SK-N-SH treated with all-trans-retinoic acid at 6 μM for 48 hours (cell line): ENCODE data around the gene KREMEN1.
"Not testable (repeated sequence)": the region's sequence is repeated elsewhere in the genome, so short reads cannot be mapped to it uniquely, and the experiment has no call there.

Experiments used
- ATAC-seq: fragments of 200-7000 bp; cut with Tn5 transposase; 3 replicates; pipeline ENCODE4 v1.9.1; 2020; ENCODE audit warnings: mild to moderate bottlenecking, moderate library complexity
- ARNTL ChIP-seq: fragments of 450-650 bp; formaldehyde crosslinking; IDR thresholded peaks from 2 replicates; pipeline ENCODE4 v1.5.0; 2020; ENCODE audit warnings: low read depth, mild to moderate bottlenecking, moderate library complexity, borderline replicate concordance
- BACH2 ChIP-seq: fragments of 250-450 bp; sonication (Bioruptor Pico); IDR thresholded peaks from 2 replicates; pipeline ENCODE4 v1.9.0; 2021; ENCODE audit warnings: mild to moderate bottlenecking, borderline replicate concordance
- CREB5 ChIP-seq: fragments of 250-450 bp; sonication (Bioruptor Pico); IDR thresholded peaks from 2 replicates; pipeline ENCODE4 v1.5.1; 2020; ENCODE audit warnings: low read depth, mild to moderate bottlenecking, moderate library complexity
- CSDC2 ChIP-seq: fragments of 250-450 bp; sonication (Bioruptor Pico); IDR thresholded peaks from 2 replicates; pipeline ENCODE4 v1.5.0; 2020; ENCODE audit warnings: mild to moderate bottlenecking, moderate library complexity
- CSRNP3 ChIP-seq: fragments of 250-450 bp; sonication (Bioruptor Pico); IDR thresholded peaks from 2 replicates; pipeline ENCODE4 v1.5.1; 2021; ENCODE audit warnings: mild to moderate bottlenecking, moderate library complexity
- ESRRG ChIP-seq: fragments of 250-450 bp; sonication (Bioruptor Pico); IDR thresholded peaks from 2 replicates; pipeline ENCODE4 v1.6.1; 2021; ENCODE audit warnings: mild to moderate bottlenecking
- GLIS3 ChIP-seq: fragments of 250-450 bp; sonication (Bioruptor Pico); IDR thresholded peaks from 2 replicates; pipeline ENCODE4 v1.5.0; 2020; ENCODE audit warnings: mild to moderate bottlenecking, moderate library complexity
- ISL1 ChIP-seq: fragments of 250-450 bp; sonication (Bioruptor Pico); IDR thresholded peaks from 2 replicates; pipeline ENCODE4 v2.1.2; 2022; ENCODE audit warnings: mild to moderate bottlenecking, moderate library complexity
- OSR1 ChIP-seq: fragments of 250-450 bp; sonication (Bioruptor Pico); IDR thresholded peaks from 2 replicates; pipeline ENCODE4 v1.8.0; 2022; ENCODE audit warnings: moderate library complexity, mild to moderate bottlenecking, inconsistent platforms
- PATZ1 ChIP-seq: fragments of 250-450 bp; sonication (Bioruptor Pico); IDR thresholded peaks from 2 replicates; pipeline ENCODE4 v1.8.0; 2020; ENCODE audit warnings: mild to moderate bottlenecking, moderate library complexity, borderline replicate concordance
- POU6F1 ChIP-seq: fragments of 250-450 bp; sonication (Bioruptor Pico); IDR thresholded peaks from 2 replicates; pipeline ENCODE4 v1.8.0; 2021; ENCODE audit warnings: low read depth, mild to moderate bottlenecking, moderate library complexity, borderline replicate concordance
- PPARA ChIP-seq: fragments of 250-450 bp; sonication (Bioruptor Pico); IDR thresholded peaks from 2 replicates; pipeline ENCODE4 v1.5.0; 2020; ENCODE audit warnings: mild to moderate bottlenecking, borderline replicate concordance
- RARB ChIP-seq: fragments of 250-450 bp; sonication (Bioruptor Pico); IDR thresholded peaks from 2 replicates; pipeline ENCODE4 v1.8.0; 2021; ENCODE audit warnings: mild to moderate bottlenecking, moderate library complexity
- TCF4 ChIP-seq: fragments of 250-450 bp; sonication (Bioruptor Pico); IDR thresholded peaks from 2 replicates; pipeline ENCODE4 v1.8.0; 2021; ENCODE audit warnings: mild to moderate bottlenecking, moderate library complexity, borderline replicate concordance
- TSHZ2 ChIP-seq: fragments of 250-450 bp; sonication (Bioruptor Pico); IDR thresholded peaks from 2 replicates; pipeline ENCODE4 v1.5.0; 2020; ENCODE audit warnings: mild to moderate bottlenecking, moderate library complexity
- ZC3H10 ChIP-seq: fragments of 250-450 bp; sonication (Bioruptor Pico); IDR thresholded peaks from 2 replicates; pipeline ENCODE4 v1.5.1; 2021; ENCODE audit warnings: mild to moderate bottlenecking, moderate library complexity
- ZFP3 ChIP-seq: fragments of 250-450 bp; sonication (Bioruptor Pico); IDR thresholded peaks from 2 replicates; pipeline ENCODE4 v1.5.0; 2020; ENCODE audit warnings: mild to moderate bottlenecking, moderate library complexity
- ZFP30 ChIP-seq: fragments of 450-650 bp; formaldehyde crosslinking; IDR thresholded peaks from 2 replicates; pipeline ENCODE4 v1.5.0; 2022; ENCODE audit warnings: mild to moderate bottlenecking, moderate library complexity
- ZNF70 ChIP-seq: fragments of 450-650 bp; formaldehyde crosslinking; IDR thresholded peaks from 2 replicates; pipeline ENCODE4 v1.5.0; 2020; ENCODE audit warnings: mild to moderate bottlenecking, moderate library complexity
- ZNF8 ChIP-seq: fragments of 450-650 bp; formaldehyde crosslinking; IDR thresholded peaks from 2 replicates; pipeline ENCODE4 v1.5.0; 2020; ENCODE audit warnings: mild to moderate bottlenecking, moderate library complexity

KREMEN1 gene

GRCh38 chr22:29115682-29116288 is 43.0 kb downstream of the KREMEN1 start:
- no peak; the same call in 2 of the 3 replicates for ATAC-seq
- TF ChIP-seq TCF4 (no peak), ARNTL (no peak), ZNF8 (CRISPR knock-in tag) (no peak)

- ATAC-seq: no peak
- TF ChIP-seq ZFP30 (no peak), ZFP3 (CRISPR knock-in tag) (no peak), CREB5 (CRISPR knock-in tag) (no peak), ISL1 (CRISPR knock-in tag) (no peak), TSHZ2 (CRISPR knock-in tag) (no peak), OSR1 (CRISPR knock-in tag) (no peak), CSRNP3 (no peak), CSDC2 (no peak), BACH2 (CRISPR knock-in tag) (no peak), TCF4 (no peak), ARNTL (no peak), ZC3H10 (CRISPR knock-in tag) (no peak), ZNF8 (CRISPR knock-in tag) (no peak), ZNF70 (CRISPR knock-in tag) (no peak), PATZ1 (CRISPR knock-in tag) (no peak), PPARA (CRISPR knock-in tag) (no peak), RARB (no peak), POU6F1 (no peak), GLIS3 (CRISPR knock-in tag) (no peak), ESRRG (CRISPR knock-in tag) (no peak)
Measured at GRCh38 chr22:29116397-29117123, 43.7 kb downstream of the KREMEN1 start.

- no peak for ATAC-seq
- TF ChIP-seq POU6F1 (no peak), PPARA (CRISPR knock-in tag) (no peak), GLIS3 (CRISPR knock-in tag) (no peak), PATZ1 (CRISPR knock-in tag) (no peak)
- TF ChIP-seq, all 23 proteins: peak for 0
Measured at GRCh38 chr22:29117799-29118477, 45.1 kb downstream of the KREMEN1 start.

- not testable (repeated sequence) for ATAC-seq
Measured at GRCh38 chr22:29120098-29120912, 47.5 kb downstream of the KREMEN1 start.
